Right forelimb (tissue), 1 donor: ENCODE measurements around the gene EGFL7.

Experiments
- DNase-seq: peaks from one replicate; pipeline ENCODE4 v3.0.0-alpha.2; 2018

The EGFL7 gene

GRCh38 chr9:136721339-136722092 lies 58.8 kb downstream of the EGFL7 start:
- no peak for DNase-seq
